Dermis microvascular lymphatic vessel endothelial cell (primary cell): ENCODE data around the gene LPIN2. TPM values are rescaled to one million over a fixed set of nuclear protein-coding genes. Genes with fewer than 3 reads are reported as not detected.
"Not testable (repeated sequence)": the region's sequence is repeated elsewhere in the genome, so short reads cannot be mapped to it uniquely, and the experiment has no call there.

Experiments used
- DNase-seq, 2 donors: peaks; one replicate each; pipeline versions ENCODE4 v3.0.0 to v3.0.0-alpha.2; 2010; ENCODE audit warnings: low read depth in 2 of 2
- total RNA-seq: library from RNA; depleted of rRNA; stranded (reverse); fragments of >200 nt; gene quantifications from 2 replicates; pipeline ENCODE4 v1.2.1, GENCODE V29; 2014

Gene LPIN2
- total RNA-seq, 1 donor from 2014 or later, result 21.1 TPM

GRCh38 chr18:3046216-3046808 is 33.4 kb upstream of the LPIN2 start:
- DNase-seq, result no peak

GRCh38 chr18:3044931-3045698 is 32.2 kb upstream of the LPIN2 start:
- DNase-seq, result peak in 1 of 2 donors; percentile 60

GRCh38 chr18:3042379-3042778 is 29.4 kb upstream of the LPIN2 start:
- DNase-seq, result no peak

- DNase-seq, result no peak
These were observed 28.9 kb upstream of the LPIN2 start for GRCh38 chr18:3041843-3042242.

- DNase-seq, result no peak
These were observed 27.9 kb upstream of the LPIN2 start for GRCh38 chr18:3040881-3041280.

GRCh38 chr18:3040173-3040572 is 27.2 kb upstream of the LPIN2 start:
- DNase-seq, result no peak

- DNase-seq, result peak; percentile 88 to 92
These were observed 24.5 kb upstream of the LPIN2 start for GRCh38 chr18:3037423-3037915.

GRCh38 chr18:3036108-3036507 is 23.2 kb upstream of the LPIN2 start:
- no peak for DNase-seq

- DNase-seq, result no peak
These were observed 22.7 kb upstream of the LPIN2 start for GRCh38 chr18:3035635-3036034.

- DNase-seq, result no peak
These were observed 19.8 kb upstream of the LPIN2 start for GRCh38 chr18:3032721-3033120.

- DNase-seq, result peak in 1 of 2 donors; percentile 72
These were observed 16.4 kb upstream of the LPIN2 start for GRCh38 chr18:3029215-3029952.

- not testable (repeated sequence) for DNase-seq
These were observed 15.2 kb upstream of the LPIN2 start for GRCh38 chr18:3028115-3028514.

GRCh38 chr18:3027370-3027891 is 14.5 kb upstream of the LPIN2 start:
- no peak for DNase-seq

GRCh38 chr18:3025544-3025943 is 12.6 kb upstream of the LPIN2 start:
- no peak for DNase-seq

GRCh38 chr18:3023603-3024002 is 10.7 kb upstream of the LPIN2 start:
- DNase-seq, result not testable (repeated sequence)

- DNase-seq, result peak in 1 of 2 donors; percentile 35
These were observed 3.8 kb upstream of the LPIN2 start for GRCh38 chr18:3016585-3017297.

- no peak for DNase-seq
These were observed 2.9 kb upstream of the LPIN2 start for GRCh38 chr18:3015851-3016250.

- peak; percentile 46 to 92 for DNase-seq
These were observed 2.3 kb upstream of the LPIN2 start for GRCh38 chr18:3015204-3015592.

- DNase-seq, result peak in 1 of 2 donors; percentile 19
These were observed 1.7 kb upstream of the LPIN2 start for GRCh38 chr18:3014503-3015203.

GRCh38 chr18:3012136-3013023 is 564 bp downstream of the LPIN2 start:
- DNase-seq, result peak in 1 of 2 donors; percentile 59
